ENCODE results near the gene WWC2. TPM values are rescaled to one million over a fixed set of nuclear protein-coding genes. Genes with fewer than 3 reads are reported as not detected.

Gene WWC2
- total and polyA plus RNA-seq, 2 donors (not counting 3 experiments of a cell fraction or from before 2014, with no cell fraction given), result 12.9 to 52.2 TPM

DNA sequence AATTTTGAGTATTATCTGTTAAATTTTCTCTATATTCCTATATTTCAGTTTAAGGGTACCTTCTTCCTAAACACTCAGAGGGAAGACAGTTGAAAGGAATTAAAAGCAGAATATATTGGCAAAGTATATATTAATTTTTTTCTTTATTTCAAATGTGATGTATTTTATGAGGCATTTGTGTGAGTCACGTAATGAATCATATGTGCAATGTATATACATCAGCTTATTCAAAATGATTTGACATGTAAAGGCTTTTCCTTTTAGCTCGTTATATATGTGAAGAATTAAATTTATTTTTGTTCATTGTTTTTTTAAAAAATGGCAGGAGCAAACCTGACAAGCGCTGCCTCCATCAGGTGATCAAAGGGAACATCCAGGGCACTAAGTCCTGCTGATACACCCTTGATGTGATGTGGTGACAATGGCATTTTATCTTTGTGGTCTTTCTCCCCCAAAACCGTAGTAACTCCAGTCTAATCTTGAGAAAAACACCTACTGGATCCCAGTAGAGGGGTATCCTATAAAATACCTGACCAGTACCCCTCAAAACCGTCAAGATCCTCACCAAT is 8.9 kb downstream of the WWC2 start:
- FAIRE-seq (no peak), DNase-seq (ENCODE audit: low read depth, low spot score) (no peak)
- no peaks in the 10 kb centered on the region for H3K4me1 ChIP-seq (ENCODE audit: control insufficient read depth, extremely low read depth, insufficient read depth, low read length)
- no peak overlapping the region for H3K27ac ChIP-seq (ENCODE audit: insufficient read depth, low read depth, low read length)
- no peak overlapping the region for H3K4me3 ChIP-seq (replicated peaks in 1 of 3; ENCODE audit: insufficient read depth in 1 of 3, low read depth in 1 of 3, low read length in 3 of 3)
- CTCF ChIA-PET, result interaction anchor here (1.1 kb wide), 2 partner anchors 9 to 10 kb away, joined by 3 to 4 read pairs; partner anchors contain the start of gene WWC2
- peaks cover 9% of the 10 kb centered on the region for H4K20me1 ChIP-seq (replicated peaks; ENCODE audit: control insufficient read depth, extremely low read depth, insufficient read depth, low read length)
- no peaks in the 10 kb centered on the region for H3K36me3 ChIP-seq (ENCODE audit: control insufficient read depth in 2 of 2, extremely low read depth in 1 of 2, insufficient read depth in 2 of 2, low read length in 2 of 2)
- no peak overlapping the region for H3K9ac ChIP-seq (replicated peaks; ENCODE audit: extremely low read depth, insufficient read depth, low read length)
- no peaks in the 10 kb centered on the region for H3K27me3 ChIP-seq (ENCODE audit: control insufficient read depth in 2 of 2, insufficient read depth in 2 of 2, low read length in 2 of 2)
- H3K4me2 ChIP-seq (ENCODE audit: insufficient read depth, low read length), result no peak overlapping the region
- no peaks in the 10 kb centered on the region for H3K9me3 ChIP-seq (replicated peaks; ENCODE audit: control insufficient read depth, insufficient read depth, low read length)
- dilution Hi-C loops (cut with MboI; ENCODE audit: extremely low pct_ligation_motif_present, low sequenced_read_pairs), result no loop called here
- POLR2A ChIA-PET, result no interaction called here
- peaks cover 90% of the 10 kb centered on the region for H3K79me2 ChIP-seq (ENCODE audit: control insufficient read depth, insufficient read depth, low read length)
- BruUV-seq (replicated peaks), result no TSS peak
- H2AFZ ChIP-seq (ENCODE audit: low read depth, low read length), result no peak overlapping the region
- TF ChIP-seq GATA2 (IDR thresholded peaks at IDR 0.05; ENCODE audit: insufficient read depth, insufficient read length, low read depth, low read length) (no peak), FOS (IDR thresholded peaks at IDR 0.05; ENCODE audit: borderline replicate concordance, insufficient read depth, low read length) (peak; percentile 52)
- TF ChIP-seq, protein P1, sequence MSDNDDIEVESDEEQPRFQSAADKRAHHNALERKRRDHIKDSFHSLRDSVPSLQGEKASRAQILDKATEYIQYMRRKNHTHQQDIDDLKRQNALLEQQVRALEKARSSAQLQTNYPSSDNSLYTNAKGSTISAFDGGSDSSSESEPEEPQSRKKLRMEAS (IDR thresholded peaks at IDR 0.05; ENCODE audit: insufficient read depth, insufficient read length), result no peak
- intact Hi-C loops (cut with micrococcal nuclease), result no loop called here
- peaks cover 3% of the 10 kb centered on the region for H3K9me1 ChIP-seq (replicated peaks; ENCODE audit: control insufficient read depth, extremely low read depth, insufficient read depth, low read length)

DNA sequence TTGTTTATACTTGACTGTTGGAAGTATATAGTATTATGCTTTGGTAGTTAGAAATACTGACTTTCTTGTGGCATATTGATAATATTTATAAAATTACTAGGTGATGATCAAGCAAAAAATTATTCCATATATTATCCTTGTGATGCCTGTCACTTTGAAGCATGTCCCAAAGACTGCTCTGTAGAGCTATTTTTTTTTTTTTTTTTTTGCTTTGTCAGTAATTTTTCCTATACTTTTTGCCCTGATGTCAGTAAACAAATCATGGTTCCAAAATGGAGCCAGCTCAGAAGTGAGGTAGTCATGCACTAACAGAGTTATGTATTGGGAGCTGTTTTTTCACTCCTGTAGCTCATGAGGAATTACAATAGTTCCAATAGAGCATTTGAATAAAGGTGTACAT is 11.2 kb downstream of the WWC2 start:
- Histone ChIP-seq H3K9me1 (replicated peaks; ENCODE audit: control insufficient read depth, extremely low read depth, insufficient read depth, low read length) (peaks cover 3% of the 10 kb centered on the region), H3K9ac (replicated peaks; ENCODE audit: extremely low read depth, insufficient read depth, low read length) (no peak overlapping the region), H2AFZ (ENCODE audit: low read depth, low read length) (no peak overlapping the region), H3K27me3 (ENCODE audit: control insufficient read depth in 2 of 2, insufficient read depth in 2 of 2, low read length in 2 of 2) (no peaks in the 10 kb centered on the region), H3K27ac (ENCODE audit: insufficient read depth, low read depth, low read length) (no peak overlapping the region), H3K4me2 (ENCODE audit: insufficient read depth, low read length) (no peak overlapping the region), H3K9me3 (replicated peaks; ENCODE audit: control insufficient read depth, insufficient read depth, low read length) (no peaks in the 10 kb centered on the region), H4K20me1 (replicated peaks; ENCODE audit: control insufficient read depth, extremely low read depth, insufficient read depth, low read length) (peaks cover 9% of the 10 kb centered on the region), H3K4me1 (ENCODE audit: control insufficient read depth, extremely low read depth, insufficient read depth, low read length) (no peaks in the 10 kb centered on the region), H3K4me3 (replicated peaks in 1 of 3; ENCODE audit: insufficient read depth in 1 of 3, low read depth in 1 of 3, low read length in 3 of 3) (no peak overlapping the region), H3K79me2 (ENCODE audit: control insufficient read depth, insufficient read depth, low read length) (peaks cover 91% of the 10 kb centered on the region), H3K36me3 (ENCODE audit: control insufficient read depth in 2 of 2, extremely low read depth in 1 of 2, insufficient read depth in 2 of 2, low read length in 2 of 2) (no peaks in the 10 kb centered on the region)
- no peak for FAIRE-seq
- no TSS peak for BruUV-seq (replicated peaks)
- no peak for DNase-seq (ENCODE audit: low read depth, low spot score)
- CTCF ChIA-PET, result interaction anchor here (0.6 to 1.4 kb wide), 6 partner anchors 9 to 1618 kb away, joined by 3 to 4 read pairs (median 3); no protein-coding TSS in a partner anchor
- TF ChIP-seq GATA2 (IDR thresholded peaks at IDR 0.05; ENCODE audit: insufficient read depth, insufficient read length, low read depth, low read length) (no peak), POLR2A (IDR thresholded peaks at IDR 0.05; ENCODE audit: low read depth, low read length) (no peak), MYC (IDR thresholded peaks at IDR 0.05; ENCODE audit: low read depth, low read length) (no peak), POLR2AphosphoS5 (IDR thresholded peaks at IDR 0.05; ENCODE audit: insufficient read depth, low read depth, low read length) (no peak), JUN (IDR thresholded peaks at IDR 0.05; ENCODE audit: borderline replicate concordance, insufficient read depth, insufficient read length, low read depth) (no peak), EZH2 (IDR thresholded peaks at IDR 0.05; ENCODE audit: borderline replicate concordance, low read depth, low read length, severe bottlenecking) (no peak), FOS (IDR thresholded peaks at IDR 0.05; ENCODE audit: borderline replicate concordance, insufficient read depth, low read length) (no peak)
- TF ChIP-seq, protein P2, sequence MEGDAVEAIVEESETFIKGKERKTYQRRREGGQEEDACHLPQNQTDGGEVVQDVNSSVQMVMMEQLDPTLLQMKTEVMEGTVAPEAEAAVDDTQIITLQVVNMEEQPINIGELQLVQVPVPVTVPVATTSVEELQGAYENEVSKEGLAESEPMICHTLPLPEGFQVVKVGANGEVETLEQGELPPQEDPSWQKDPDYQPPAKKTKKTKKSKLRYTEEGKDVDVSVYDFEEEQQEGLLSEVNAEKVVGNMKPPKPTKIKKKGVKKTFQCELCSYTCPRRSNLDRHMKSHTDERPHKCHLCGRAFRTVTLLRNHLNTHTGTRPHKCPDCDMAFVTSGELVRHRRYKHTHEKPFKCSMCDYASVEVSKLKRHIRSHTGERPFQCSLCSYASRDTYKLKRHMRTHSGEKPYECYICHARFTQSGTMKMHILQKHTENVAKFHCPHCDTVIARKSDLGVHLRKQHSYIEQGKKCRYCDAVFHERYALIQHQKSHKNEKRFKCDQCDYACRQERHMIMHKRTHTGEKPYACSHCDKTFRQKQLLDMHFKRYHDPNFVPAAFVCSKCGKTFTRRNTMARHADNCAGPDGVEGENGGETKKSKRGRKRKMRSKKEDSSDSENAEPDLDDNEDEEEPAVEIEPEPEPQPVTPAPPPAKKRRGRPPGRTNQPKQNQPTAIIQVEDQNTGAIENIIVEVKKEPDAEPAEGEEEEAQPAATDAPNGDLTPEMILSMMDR (IDR thresholded peaks at IDR 0.05; ENCODE audit: extremely low read depth in 1 of 2, insufficient read depth in 1 of 2, low read depth in 1 of 2, low read length in 2 of 2), result no peak
- TF ChIP-seq, protein P1 (IDR thresholded peaks at IDR 0.05; ENCODE audit: insufficient read depth, insufficient read length), result no peak
- intact Hi-C loops (cut with micrococcal nuclease) (no loop called here), dilution Hi-C loops (cut with MboI; ENCODE audit: extremely low pct_ligation_motif_present, low sequenced_read_pairs) (no loop called here)
- POLR2A ChIA-PET, result no interaction called here

Data from endothelial cell of umbilical vein (primary cell).